ENCODE measurements around the gene CFC1.
"Not testable (repeated sequence)": the region's sequence is repeated elsewhere in the genome, so short reads cannot be mapped to it uniquely, and the experiment has no call there.

Gene CFC1

DNA sequence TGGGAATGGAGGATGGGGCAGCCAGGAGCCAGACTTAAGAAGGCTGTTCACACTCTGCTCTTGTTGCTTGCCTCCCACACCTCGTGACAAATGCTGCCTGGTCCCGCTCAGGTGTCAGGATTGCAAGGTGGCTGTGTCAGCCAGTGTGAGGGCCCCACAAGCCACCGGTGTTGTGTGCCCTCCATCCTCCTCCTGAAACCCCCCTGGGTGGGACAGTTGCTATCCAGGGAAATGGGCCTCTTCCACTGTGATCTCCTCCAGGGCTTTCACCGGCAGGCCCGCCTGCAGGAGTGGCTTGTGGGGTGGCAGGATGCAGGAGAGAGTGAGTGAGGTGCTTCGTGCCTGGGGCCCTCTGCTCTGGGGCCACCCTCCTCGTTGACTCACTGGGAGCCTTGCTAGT, 16.4 kb downstream of the CFC1 start:
- not testable (repeated sequence) for DNase-seq

DNA sequence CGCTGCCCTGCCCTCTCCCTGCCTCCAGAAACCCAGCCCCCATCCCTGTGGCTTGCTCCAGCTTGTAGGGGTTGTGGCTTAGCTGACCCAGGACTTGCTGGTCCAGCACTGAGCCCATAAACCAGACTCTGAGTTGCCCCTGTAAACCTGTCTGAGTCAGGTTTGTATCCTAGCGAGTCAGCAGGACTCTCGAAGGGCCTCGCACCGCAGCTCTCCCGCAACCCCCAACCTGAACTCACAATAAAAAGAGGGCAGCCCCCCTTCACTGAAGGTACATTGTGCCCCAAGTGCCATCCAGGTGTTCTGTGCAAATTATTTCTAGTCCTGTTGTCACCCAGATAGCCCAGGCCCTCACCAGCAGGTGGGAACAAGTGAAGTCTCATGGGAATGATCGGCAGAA, 17.9 kb downstream of the CFC1 start:
- peak in 1 of 2 donors; percentile 9 for DNase-seq

DNA sequence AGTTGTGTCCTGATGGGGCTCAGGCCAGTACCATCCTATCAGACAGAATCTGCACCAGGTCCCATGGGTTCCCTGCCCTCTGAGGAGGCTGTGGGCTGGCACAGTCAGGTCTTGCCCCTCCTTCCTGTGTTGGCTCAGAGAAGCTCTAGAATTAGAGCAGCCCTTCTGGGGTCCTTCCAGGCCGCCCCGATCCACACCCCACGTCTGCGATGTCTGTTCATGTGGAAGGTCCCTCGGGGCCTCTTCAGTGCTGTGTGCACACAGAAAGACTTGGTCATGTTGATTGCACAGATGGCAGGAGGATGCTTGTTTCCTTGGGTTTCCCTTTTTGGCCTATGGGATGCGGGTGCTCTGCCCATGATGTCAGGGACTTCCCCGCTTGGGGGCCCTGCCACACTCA, 20.3 kb downstream of the CFC1 start:
- DNase-seq = not testable (repeated sequence)

DNA sequence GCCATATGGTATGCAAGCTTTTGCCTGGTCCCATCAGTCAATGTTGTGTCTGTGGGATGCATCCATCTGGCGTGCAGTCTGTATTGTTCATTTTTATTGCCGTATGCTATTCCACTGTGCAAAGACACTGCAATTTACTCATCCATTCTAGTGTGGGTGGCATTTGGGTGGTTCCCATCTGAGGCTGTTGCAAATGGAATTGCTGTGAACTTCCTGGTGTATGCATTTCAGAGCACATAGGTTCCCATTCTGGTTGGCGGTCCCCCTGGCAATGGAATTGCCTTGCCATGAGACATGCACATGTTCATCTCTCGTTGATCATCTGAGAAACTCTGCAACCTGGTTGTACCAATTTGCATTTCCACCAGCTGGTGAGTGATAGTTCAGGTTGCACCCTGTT, 21.8 kb downstream of the CFC1 start:
- DNase-seq = not testable (repeated sequence)

DNA sequence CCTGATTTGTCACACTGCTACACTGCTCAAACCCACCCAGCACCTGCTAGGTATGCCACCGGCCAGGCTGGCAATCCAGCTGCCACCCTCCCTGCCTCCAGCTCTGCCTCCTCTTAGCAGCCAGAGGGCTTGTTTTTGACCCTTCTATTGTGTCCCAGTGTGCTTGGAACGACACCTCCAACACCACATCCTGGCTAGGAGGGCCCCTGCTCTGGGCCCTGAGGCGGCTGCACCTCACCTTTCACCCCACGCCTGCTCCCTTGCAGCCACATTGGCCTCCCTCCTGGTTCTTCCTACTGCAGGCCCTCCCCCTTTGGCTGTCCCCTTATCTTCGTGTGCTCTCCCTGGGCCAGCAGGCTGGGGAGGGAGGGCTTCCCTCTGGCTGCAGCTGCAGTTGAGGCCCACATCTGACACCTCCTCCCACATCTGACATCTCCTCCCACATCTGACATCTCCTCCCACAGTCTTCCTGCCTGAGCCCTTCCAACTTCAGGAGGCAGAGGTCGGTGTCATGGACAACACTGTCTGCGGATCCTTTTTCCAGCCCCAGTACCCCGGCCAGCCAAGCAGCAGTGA, 23.1 kb downstream of the CFC1 start:
- DNase-seq = not testable (repeated sequence)

DNA sequence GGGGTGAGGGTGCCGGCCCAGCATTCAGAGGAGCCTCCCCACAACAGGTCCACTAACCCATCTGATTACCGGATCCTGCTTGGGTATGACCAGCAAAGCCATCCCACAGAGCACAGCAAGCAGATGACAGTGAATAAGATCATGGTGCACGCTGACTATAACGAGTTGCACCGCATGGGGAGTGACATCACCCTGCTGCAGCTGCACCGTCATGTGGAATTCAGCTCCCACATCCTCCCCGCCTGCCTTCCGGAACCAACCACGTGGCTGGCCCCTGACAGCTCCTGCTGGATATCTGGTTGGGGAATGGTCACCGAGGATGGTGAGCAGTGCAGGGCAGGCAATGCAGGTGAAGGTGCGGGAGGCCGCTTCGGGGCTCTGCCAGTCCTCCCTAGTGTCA, 25.1 kb downstream of the CFC1 start:
- DNase-seq = not testable (repeated sequence)

DNA sequence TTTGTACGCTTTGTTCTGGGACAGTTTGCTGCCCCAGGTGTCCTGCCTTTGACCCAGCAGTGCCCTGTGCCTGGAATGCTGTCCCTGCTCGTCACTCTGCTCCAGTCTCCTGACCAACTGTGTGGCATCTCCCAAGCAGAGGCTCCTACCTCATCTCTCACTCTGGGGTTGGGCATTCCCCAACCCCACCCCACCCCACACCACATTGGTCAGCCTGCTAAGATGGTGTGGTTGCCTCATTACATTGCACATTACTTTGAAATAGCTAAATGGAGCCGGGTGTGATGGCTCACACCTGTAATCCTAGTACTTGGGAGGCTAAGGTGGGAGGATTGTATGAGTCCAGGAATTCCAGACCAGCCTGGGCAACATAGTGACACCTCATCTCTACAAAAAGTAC, 27.4 kb downstream of the CFC1 start:
- DNase-seq = not testable (repeated sequence)

DNA sequence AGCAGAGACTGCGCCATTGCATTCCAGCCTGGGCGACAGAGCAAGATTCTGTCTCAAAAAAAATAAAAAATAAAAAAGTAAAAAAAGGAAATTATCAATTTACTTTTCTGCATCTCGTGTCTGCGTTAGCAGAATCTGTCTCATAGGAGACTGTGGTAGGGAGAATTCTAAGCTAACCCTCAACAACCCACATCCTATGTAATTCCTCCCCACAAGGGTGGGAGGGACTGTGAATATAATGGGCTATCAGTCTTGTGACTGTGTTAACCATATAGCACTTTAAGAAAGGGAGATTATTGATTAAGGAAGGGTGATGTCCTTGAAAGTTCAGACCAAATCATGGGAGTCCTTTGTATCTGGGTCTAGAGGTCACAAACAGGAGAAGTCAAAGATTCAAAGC, 33.2 kb downstream of the CFC1 start:
- DNase-seq = not testable (repeated sequence)

DNA sequence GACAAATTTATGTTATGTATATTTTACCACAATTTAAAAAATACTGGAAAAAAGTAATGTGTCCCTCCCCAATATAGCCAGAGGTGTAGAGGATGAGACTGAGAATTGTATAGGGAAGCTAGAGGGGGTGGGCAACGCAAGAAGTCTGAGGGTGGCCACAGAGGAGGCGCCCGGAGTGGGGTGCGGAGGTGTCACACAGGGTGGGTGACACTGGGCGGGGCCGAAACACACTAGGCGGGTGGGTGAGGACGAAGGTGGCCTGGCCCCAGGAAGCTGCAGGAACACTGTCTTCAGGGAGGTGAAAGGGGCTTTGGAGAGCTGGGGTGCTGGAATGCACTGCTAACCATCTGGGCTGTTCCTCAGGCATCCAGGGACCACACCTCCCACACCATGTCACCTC, 42.9 kb downstream of the CFC1 start:
- not testable (repeated sequence) for DNase-seq

DNA sequence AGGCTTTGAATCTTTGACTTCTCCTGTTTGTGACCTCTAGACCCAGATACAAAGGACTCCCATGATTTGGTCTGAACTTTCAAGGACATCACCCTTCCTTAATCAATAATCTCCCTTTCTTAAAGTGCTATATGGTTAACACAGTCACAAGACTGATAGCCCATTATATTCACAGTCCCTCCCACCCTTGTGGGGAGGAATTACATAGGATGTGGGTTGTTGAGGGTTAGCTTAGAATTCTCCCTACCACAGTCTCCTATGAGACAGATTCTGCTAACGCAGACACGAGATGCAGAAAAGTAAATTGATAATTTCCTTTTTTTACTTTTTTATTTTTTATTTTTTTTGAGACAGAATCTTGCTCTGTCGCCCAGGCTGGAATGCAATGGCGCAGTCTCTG, 45.2 kb downstream of the CFC1 start:
- not testable (repeated sequence) for DNase-seq

DNA sequence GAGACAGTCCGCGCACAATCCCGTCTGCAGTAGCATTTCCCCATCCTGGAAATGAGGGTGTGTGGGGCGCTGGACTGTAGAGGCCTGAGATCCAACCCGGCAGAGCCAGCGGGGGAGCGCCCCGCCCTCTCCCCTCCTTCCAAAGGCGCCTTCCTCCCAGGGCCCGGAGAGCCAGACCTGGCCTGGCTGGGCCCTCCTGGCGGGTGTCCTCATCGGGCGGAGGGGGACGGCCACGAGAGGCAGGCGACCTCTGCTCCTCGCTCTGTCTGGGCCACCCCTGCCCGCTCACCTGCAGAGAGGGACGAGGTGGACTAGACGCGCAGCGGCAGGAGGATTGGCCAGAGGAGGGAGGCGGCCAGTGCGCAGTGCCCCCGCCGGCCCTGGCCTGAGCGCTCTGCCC, 49.9 kb downstream of the CFC1 start:
- DNase-seq = not testable (repeated sequence)

DNA sequence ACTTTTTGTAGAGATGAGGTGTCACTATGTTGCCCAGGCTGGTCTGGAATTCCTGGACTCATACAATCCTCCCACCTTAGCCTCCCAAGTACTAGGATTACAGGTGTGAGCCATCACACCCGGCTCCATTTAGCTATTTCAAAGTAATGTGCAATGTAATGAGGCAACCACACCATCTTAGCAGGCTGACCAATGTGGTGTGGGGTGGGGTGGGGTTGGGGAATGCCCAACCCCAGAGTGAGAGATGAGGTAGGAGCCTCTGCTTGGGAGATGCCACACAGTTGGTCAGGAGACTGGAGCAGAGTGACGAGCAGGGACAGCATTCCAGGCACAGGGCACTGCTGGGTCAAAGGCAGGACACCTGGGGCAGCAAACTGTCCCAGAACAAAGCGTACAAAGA, 51.0 kb downstream of the CFC1 start:
- not testable (repeated sequence) for DNase-seq

DNA sequence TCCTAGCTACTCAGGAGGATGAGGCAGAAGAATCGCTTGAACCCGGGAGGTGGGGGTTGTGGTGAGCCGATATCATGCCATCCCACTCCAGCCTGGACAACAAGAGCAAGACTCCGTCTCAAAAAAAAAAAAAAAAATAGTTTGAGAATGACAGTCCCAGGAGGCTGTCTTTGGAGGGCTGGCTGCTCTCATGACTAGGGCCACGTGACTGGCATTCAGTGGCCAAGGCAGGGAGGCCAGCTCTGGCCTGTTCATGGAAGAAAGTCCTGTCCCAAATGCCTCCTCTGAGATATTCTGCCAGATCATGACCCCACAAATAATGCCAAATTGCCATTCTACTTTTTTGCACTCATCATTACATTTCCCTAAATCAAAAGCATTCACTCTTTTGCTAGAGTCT, 54.4 kb downstream of the CFC1 start:
- not testable (repeated sequence) for DNase-seq

DNA sequence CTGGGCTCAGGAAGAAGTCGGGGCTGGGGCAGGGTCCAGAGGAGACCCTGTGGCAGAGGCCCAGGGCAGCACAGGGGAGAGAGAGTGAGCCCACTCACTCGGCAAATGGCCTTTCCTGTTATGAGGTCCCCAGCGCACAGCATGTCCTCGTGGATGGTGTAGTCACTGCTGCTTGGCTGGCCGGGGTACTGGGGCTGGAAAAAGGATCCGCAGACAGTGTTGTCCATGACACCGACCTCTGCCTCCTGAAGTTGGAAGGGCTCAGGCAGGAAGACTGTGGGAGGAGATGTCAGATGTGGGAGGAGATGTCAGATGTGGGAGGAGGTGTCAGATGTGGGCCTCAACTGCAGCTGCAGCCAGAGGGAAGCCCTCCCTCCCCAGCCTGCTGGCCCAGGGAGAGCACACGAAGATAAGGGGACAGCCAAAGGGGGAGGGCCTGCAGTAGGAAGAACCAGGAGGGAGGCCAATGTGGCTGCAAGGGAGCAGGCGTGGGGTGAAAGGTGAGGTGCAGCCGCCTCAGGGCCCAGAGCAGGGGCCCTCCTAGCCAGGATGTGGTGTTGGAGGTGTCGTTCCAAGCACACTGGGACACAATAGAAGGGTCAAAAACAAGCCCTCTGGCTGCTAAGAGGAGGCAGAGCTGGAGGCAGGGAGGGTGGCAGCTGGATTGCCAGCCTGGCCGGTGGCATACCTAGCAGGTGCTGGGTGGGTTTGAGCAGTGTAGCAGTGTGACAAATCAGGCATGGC, 55.4 kb downstream of the CFC1 start:
- DNase-seq = not testable (repeated sequence)

DNA sequence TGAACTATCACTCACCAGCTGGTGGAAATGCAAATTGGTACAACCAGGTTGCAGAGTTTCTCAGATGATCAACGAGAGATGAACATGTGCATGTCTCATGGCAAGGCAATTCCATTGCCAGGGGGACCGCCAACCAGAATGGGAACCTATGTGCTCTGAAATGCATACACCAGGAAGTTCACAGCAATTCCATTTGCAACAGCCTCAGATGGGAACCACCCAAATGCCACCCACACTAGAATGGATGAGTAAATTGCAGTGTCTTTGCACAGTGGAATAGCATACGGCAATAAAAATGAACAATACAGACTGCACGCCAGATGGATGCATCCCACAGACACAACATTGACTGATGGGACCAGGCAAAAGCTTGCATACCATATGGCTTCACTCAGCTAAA, 56.6 kb downstream of the CFC1 start:
- not testable (repeated sequence) for DNase-seq

All from CD4-positive, alpha-beta T cell treated with Interleukin-4 for 1 hour (primary cell).